PC-3 (cell line): ENCODE results near the gene MED1. TPM values are rescaled to one million over a fixed set of nuclear protein-coding genes. Genes with fewer than 3 reads are reported as not detected.
A peak's percentile ranks its signal among the peaks of the same experiment; 100 is the strongest.

Experiments used
- ATAC-seq: fragments of 200-7000 bp; cut with Tn5 transposase; 2 replicates; pipeline ENCODE4 v1.9.1; 2020; ENCODE audit warnings: mild to moderate bottlenecking, moderate library complexity
- BruUV-seq: library from RNA; stranded (reverse); fragments of 400-500 nt; replicated peaks from 2 replicates; lab custom pipeline; 2021; lab: Mats Ljungman, UMichigan
- CTCF ChIA-PET: fragments of 300-600 bp; sonication (Branson Sonifier 250); formaldehyde crosslinking; loops from one replicate; lab custom pipeline; 2022; ENCODE audit warnings: antibody characterized with exemption; lab: Charles Lee
- POLR2A ChIA-PET: fragments of 300-600 bp; sonication (Branson Sonifier 250); formaldehyde crosslinking; loops from one replicate; lab custom pipeline; 2022; ENCODE audit warnings: antibody characterized with exemption; ENCODE audit not compliant: unreplicated experiment; lab: Charles Lee
- DNase-seq: peaks from one replicate; pipeline ENCODE4 v3.0.0-alpha.2; 2015
- H2AFZ ChIP-seq: fragments of 300-600 bp; sonication (generic); 2 replicates; pipeline ENCODE4 v1.6.0; 2016; ENCODE audit warnings: antibody characterized with exemption, low read length
- H3F3A ChIP-seq: fragments of 300-600 bp; sonication (generic); one replicate; pipeline ENCODE4 v1.6.0; 2017; ENCODE audit warnings: antibody characterized with exemption, low read length, control low read depth, mild to moderate bottlenecking; ENCODE audit not compliant: unreplicated experiment
- H3K27ac ChIP-seq: fragments of 300-600 bp; sonication (generic); 2 replicates; pipeline ENCODE4 v1.5.1; 2016; ENCODE audit warnings: mild to moderate bottlenecking, low read length
- H3K27me3 ChIP-seq: fragments of 300-600 bp; sonication (generic); 2 replicates; pipeline ENCODE4 v1.6.1; 2016; ENCODE audit warnings: low read length, mixed read lengths
- H3K36me3 ChIP-seq: fragments of 300-600 bp; sonication (generic); 2 replicates; pipeline ENCODE4 v1.6.1; 2016; ENCODE audit warnings: low read depth, mixed run types, low read length, mixed read lengths
- H3K4me1 ChIP-seq: fragments of 300-600 bp; sonication (generic); 2 replicates; pipeline ENCODE4 v1.5.1; 2016; ENCODE audit warnings: low read length; ENCODE audit not compliant: insufficient read depth
- H3K4me2 ChIP-seq: fragments of 300-600 bp; sonication (generic); 2 replicates; pipeline ENCODE4 v1.6.0; 2016; ENCODE audit warnings: low read length
- H3K4me3 ChIP-seq: fragments of 300-600 bp; sonication (generic); 2 replicates; pipeline ENCODE4 v1.5.1; 2016; ENCODE audit warnings: mild to moderate bottlenecking, low read length, mixed read lengths
- H3K79me2 ChIP-seq: fragments of 300-600 bp; sonication (generic); 2 replicates; pipeline ENCODE4 v1.6.1; 2017; ENCODE audit warnings: low read length, mixed read lengths
- H3K9ac ChIP-seq: fragments of 300-600 bp; sonication (generic); 2 replicates; pipeline ENCODE4 v1.6.0; 2016; ENCODE audit warnings: mild to moderate bottlenecking, low read length
- H3K9me2 ChIP-seq: fragments of 300-600 bp; sonication (generic); replicated peaks from 2 replicates; pipeline ENCODE4 v1.6.1; 2016; ENCODE audit warnings: mixed run types, low read length, mixed read lengths
- H3K9me3 ChIP-seq: fragments of 300-600 bp; sonication (generic); 2 replicates; pipeline ENCODE4 v1.6.1; 2016; ENCODE audit warnings: low read length, mixed read lengths
- H4K20me1 ChIP-seq: fragments of 300-600 bp; sonication (generic); 2 replicates; pipeline ENCODE4 v1.6.1; 2016; ENCODE audit warnings: low read length, mixed read lengths
- CTCF ChIP-seq: fragments of 300-600 bp; sonication (generic); conservative IDR thresholded peaks from 2 replicates; pipeline ENCODE4 v1.5.1; 2017; ENCODE audit warnings: antibody characterized with exemption, low read depth, mild to moderate bottlenecking, low read length
- EZH2 ChIP-seq: fragments of 300-600 bp; sonication (generic); IDR thresholded peaks from one replicate; pipeline ENCODE4 v1.6.1; 2017; ENCODE audit warnings: antibody characterized with exemption, mild to moderate bottlenecking, low read length; ENCODE audit not compliant: unreplicated experiment
- EZH2phosphoT487 ChIP-seq: fragments of 300-600 bp; sonication (generic); IDR thresholded peaks from 2 replicates; pipeline ENCODE4 v1.6.1; 2018; ENCODE audit warnings: mild to moderate bottlenecking, antibody characterized with exemption, low read length, borderline replicate concordance
- intact Hi-C: fragments of 100-400 bp; cut with micrococcal nuclease; formaldehyde crosslinking; loops from 2 replicates; pipeline ENCODE4 v1.9.0; 2023
- total RNA-seq: library from RNA; depleted of rRNA; stranded (reverse); fragments of >200 nt; gene quantifications from 2 replicates; pipeline ENCODE4 v1.2.3, GENCODE V29; 2014

Gene MED1
- total RNA-seq, 1 experiment from 2014 or later, result 19.1 TPM

GRCh38 chr17:39404542-39405378, 46.3 kb downstream of the MED1 start:
- peak overlapping the region; percentile 71 for H3K27ac ChIP-seq
- no TSS peak for BruUV-seq
- H3K79me2 ChIP-seq, result peaks cover 8% of the 10 kb centered on the region; the same call in 1 of the 2 replicates
- POLR2A ChIA-PET, result no interaction called here
- peak; percentile 73 for DNase-seq
- H3K4me3 ChIP-seq, result no peak overlapping the region
- ATAC-seq, result peak; percentile 32
- TF ChIP-seq CTCF (no peak), EZH2 (no peak), EZH2phosphoT487 (no peak)
- CTCF ChIA-PET, result no interaction called here
- peaks cover 8% of the 10 kb centered on the region; the same call in 1 of the 2 replicates for H4K20me1 ChIP-seq
- H3K36me3 ChIP-seq, result peaks cover 16% of the 10 kb centered on the region
- H3K9ac ChIP-seq, result peak overlapping the region; percentile 14
- no peaks in the 10 kb centered on the region for H3K27me3 ChIP-seq
- peak overlapping the region; percentile 37 for H3K4me2 ChIP-seq
- no peaks in the 10 kb centered on the region for H3F3A ChIP-seq
- intact Hi-C loops, result loop anchor here (5.0 kb wide), 2 partner anchors 58 to 122 kb away; partner anchors contain the start of gene CDK12
- H3K9me3 ChIP-seq, result no peaks in the 10 kb centered on the region
- no peaks in the 10 kb centered on the region for H3K9me2 ChIP-seq
- peaks cover 29% of the 10 kb centered on the region for H3K4me1 ChIP-seq
- no peak overlapping the region for H2AFZ ChIP-seq

- POLR2A ChIA-PET, result no interaction called here
- H3F3A ChIP-seq, result no peaks in the 10 kb centered on the region
Observed at GRCh38 chr17:39402890-39403605, 48.0 kb downstream of the MED1 start.

More at GRCh38 chr17:39402890-39403605, 48.0 kb downstream of the MED1 start:
- H3K9ac ChIP-seq, result no peak overlapping the region
- no peak for TF ChIP-seq CTCF
- no peak for TF ChIP-seq EZH2
- no peak for TF ChIP-seq EZH2phosphoT487
- CTCF ChIA-PET, result interaction anchor here (0.6 kb wide), 1 partner anchor 11 kb away, joined by 4 read pairs; no protein-coding TSS in a partner anchor
- H3K4me2 ChIP-seq, result peak overlapping the region; percentile 59
- H3K9me3 ChIP-seq, result no peaks in the 10 kb centered on the region
- peaks cover 8% of the 10 kb centered on the region; the same call in 1 of the 2 replicates for H3K79me2 ChIP-seq
- peaks cover 8% of the 10 kb centered on the region; the same call in 1 of the 2 replicates for H3K36me3 ChIP-seq
- H3K27me3 ChIP-seq, result no peaks in the 10 kb centered on the region
- no peak overlapping the region for H3K27ac ChIP-seq
- ATAC-seq (no peak), DNase-seq (no peak)
- BruUV-seq, result no TSS peak
- H3K4me1 ChIP-seq, result peaks cover 29% of the 10 kb centered on the region
- H4K20me1 ChIP-seq, result peaks cover 8% of the 10 kb centered on the region; the same call in 1 of the 2 replicates
- intact Hi-C loops, result loop anchor here (5.0 kb wide), 2 partner anchors 59 to 121 kb away; partner anchors contain the start of gene CDK12
- H3K4me3 ChIP-seq, result no peak overlapping the region
- no peak overlapping the region for H2AFZ ChIP-seq
- no peaks in the 10 kb centered on the region for H3K9me2 ChIP-seq
